ENCODE measurements around the gene PRMT7.

The PRMT7 gene

DNA sequence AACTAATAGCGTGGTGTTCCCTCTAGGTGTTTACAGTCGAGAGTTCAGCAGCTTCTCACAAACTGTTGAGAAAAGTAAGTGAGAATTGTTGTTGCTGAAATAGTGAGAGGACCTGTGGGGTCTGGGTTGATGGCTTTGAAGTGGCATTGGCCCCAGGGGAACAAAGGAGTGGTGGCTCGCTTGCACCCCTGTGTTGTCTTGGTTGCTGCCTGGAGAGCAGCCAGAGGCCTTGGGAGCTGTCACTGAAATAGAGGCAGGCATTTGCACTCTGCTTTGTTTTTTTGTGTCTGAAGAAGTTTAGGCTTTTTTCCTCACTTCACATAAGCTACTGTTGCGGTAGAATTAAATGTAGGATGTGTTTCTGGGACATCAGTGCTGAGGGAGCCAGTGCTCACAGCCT lies 36.8 kb downstream of the PRMT7 start:
- DNase-seq (ENCODE audit: low read depth) = no peak

- no peak for DNase-seq (ENCODE audit: low read depth)
Measured at GRCh38 chr16:68348639-68349445, 38.0 kb downstream of the PRMT7 start.

GRCh38 chr16:68349838-68350410 lies 39.1 kb downstream of the PRMT7 start:
- no peak for DNase-seq (ENCODE audit: low read depth)

GRCh38 chr16:68350813-68351350 lies 40.1 kb downstream of the PRMT7 start:
- DNase-seq (ENCODE audit: low read depth) = no peak

DNA sequence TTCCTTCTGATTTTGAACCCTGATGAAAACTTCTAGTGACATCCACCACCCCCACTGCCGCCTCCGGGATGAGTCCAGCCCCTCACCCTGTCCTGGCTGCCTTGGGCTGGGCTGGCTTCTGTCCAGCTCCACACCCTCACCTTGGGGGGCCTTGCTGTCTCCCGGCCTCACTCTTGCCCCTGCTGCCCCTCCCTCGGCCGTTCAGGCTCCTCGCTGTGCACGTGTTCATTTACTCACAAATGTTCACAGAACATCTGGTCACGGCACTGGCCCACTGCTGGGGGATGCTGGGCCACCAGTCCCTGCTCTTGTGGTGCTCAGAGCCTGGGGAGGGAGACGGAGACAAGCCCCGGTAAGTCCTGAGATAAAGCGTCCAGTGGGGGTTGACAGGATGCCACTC lies 40.6 kb downstream of the PRMT7 start:
- DNase-seq (ENCODE audit: low read depth) = no peak

DNA sequence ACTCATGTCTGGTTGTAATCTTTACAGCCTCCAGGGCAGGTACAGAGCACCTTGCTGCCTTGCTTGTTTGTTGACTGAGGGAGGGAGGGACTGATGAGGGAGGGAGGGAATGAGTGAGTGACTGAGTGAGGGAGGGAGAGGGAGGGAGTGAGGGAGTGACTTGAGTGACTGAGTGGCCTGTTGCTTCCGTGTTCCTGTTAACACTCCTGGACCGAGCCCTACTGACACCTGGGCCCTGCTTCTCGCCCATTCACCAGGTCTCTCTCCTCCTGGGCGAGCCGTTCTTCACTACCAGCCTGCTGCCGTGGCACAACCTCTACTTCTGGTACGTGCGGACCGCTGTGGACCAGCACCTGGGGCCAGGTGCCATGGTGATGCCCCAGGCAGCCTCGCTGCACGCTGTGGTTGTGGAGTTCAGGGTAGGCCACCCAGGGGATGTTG lies 41.2 kb downstream of the PRMT7 start:
- DNase-seq (ENCODE audit: low read depth) = no peak

DNA sequence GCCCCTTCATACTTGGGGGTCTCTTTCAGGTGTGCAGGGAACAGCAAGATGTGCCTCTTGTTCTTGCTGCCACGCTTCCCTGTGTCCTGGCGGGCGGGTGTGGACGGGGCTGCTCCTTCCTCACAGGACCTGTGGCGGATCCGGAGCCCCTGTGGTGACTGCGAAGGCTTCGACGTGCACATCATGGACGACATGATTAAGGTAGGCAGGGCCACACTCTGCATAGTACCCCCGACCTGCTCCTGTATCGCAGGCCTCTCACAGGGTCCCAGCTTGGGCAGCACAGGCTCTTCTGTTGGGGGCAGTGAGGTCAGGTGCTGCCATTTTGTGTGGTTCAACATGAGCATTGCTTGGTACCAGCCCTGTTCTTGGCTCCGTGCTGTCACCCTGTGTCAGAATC lies 42.5 kb downstream of the PRMT7 start:
- no peak for DNase-seq (ENCODE audit: low read depth)

- no peak for DNase-seq (ENCODE audit: low read depth)
Measured at GRCh38 chr16:68354816-68355215, 44.0 kb downstream of the PRMT7 start.

DNA sequence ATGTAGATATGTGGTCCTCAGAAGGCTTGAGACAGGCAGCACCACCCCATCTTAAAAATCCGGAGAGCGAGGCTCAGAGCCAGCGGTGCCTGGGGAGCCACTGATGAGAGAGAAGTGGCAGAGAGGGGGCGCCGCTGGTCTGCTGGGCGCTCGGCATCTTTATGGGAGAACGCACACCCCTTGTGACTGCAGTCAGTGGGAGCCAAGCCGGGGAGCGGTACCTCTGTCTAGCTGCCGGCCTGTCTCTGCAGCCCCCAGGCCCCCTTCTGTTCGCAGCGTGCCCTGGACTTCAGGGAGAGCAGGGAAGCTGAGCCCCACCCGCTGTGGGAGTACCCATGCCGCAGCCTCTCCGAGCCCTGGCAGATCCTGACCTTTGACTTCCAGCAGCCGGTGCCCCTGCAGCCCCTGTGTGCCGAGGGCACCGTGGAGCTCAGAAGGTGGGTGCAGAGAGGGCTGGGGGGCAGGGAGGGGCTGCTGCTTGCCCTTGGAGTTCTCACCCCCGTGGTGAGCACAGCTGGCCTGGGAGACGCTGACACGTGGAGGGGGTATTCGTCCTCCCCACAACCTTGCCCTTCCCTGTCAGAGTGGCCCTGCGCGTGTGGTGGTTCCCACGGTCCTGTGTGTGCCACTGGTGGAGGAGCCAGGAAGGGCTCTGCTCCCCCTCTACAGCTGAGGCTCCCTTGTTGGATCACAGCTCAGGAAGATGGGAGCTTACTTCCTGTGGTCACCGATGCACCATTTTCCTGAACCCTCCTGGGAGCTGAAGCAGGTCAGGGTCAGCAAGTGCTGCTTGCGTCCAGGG lies 44.8 kb downstream of the PRMT7 start:
- no peak for DNase-seq (ENCODE audit: low read depth)

GRCh38 chr16:68356249-68356918 lies 45.6 kb downstream of the PRMT7 start:
- DNase-seq (ENCODE audit: low read depth) = no peak

GRCh38 chr16:68356919-68357286 lies 46.1 kb downstream of the PRMT7 start:
- no peak for DNase-seq (ENCODE audit: low read depth)

DNA sequence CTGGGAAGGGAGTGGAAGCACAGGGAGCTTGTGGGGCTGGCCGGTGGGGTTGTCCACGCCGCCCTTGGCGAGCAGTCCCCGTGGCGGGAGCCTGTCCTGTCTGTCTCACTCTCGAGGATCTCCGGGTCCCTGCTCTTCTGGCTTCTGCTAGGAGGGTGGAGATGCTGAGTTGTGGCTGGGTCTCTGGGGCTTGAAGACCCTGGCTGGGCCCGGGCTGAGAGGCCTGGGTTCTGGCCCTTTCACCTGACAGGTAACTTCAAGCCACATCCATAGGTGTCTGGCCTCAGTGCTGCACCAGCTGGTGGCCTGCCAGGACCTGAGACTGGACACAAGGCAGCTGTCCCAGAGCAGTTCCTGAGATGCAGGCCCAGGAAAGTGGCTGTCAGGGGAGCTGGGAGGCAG lies 46.7 kb downstream of the PRMT7 start:
- no peak for DNase-seq (ENCODE audit: low read depth)

DNA sequence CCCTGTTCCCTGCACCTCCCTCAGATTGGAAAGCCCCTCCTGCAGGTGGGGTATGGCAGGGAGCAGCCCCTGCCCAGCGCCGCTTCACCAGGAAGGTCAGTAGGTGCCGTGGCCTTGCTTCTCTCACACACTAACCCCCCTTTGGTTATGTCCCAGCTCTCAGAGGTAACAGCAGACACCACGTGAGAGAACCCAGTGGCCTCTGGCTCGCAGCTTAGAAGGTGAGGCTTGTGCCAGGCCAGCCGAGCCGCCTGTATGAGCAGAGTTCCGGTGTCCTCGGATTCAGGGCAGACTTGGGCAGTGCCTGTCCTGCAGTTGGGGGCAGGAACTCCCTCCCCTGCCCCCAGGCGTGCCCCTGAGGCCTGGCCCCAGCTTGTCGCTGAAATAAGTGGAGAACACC lies 47.1 kb downstream of the PRMT7 start:
- DNase-seq (ENCODE audit: low read depth) = no peak

DNA sequence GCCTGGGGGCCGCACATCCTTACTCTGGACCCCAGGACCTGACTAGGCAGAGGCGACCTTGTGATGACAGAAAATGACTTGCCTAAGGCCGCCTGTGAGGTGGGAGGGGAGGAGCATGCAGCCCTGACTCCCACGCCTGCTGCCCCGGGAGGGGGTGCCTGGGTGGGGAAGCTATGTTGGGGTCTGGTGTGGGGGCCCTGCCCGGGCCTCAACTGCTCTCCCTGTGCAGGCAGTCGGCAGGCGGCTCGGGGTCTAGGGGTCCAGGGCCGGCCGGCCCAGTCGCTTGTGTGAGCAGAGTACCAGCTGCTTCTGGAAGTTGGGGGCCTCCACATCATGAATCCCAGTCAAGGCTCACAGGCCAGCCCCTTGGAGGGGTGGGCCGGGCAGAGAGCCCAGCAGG lies 48.1 kb downstream of the PRMT7 start:
- no peak for DNase-seq (ENCODE audit: low read depth)

GRCh38 chr16:68359398-68360191 lies 48.8 kb downstream of the PRMT7 start:
- DNase-seq (ENCODE audit: low read depth) = no peak

- DNase-seq (ENCODE audit: low read depth) = no peak
Measured at GRCh38 chr16:68360547-68360946, 49.7 kb downstream of the PRMT7 start.

GRCh38 chr16:68360956-68361355 lies 50.1 kb downstream of the PRMT7 start:
- DNase-seq (ENCODE audit: low read depth) = no peak

- no peak for DNase-seq (ENCODE audit: low read depth)
Measured at GRCh38 chr16:68361485-68361884, 50.7 kb downstream of the PRMT7 start.

GRCh38 chr16:68362262-68362913 lies 51.6 kb downstream of the PRMT7 start:
- DNase-seq (ENCODE audit: low read depth) = no peak

DNA sequence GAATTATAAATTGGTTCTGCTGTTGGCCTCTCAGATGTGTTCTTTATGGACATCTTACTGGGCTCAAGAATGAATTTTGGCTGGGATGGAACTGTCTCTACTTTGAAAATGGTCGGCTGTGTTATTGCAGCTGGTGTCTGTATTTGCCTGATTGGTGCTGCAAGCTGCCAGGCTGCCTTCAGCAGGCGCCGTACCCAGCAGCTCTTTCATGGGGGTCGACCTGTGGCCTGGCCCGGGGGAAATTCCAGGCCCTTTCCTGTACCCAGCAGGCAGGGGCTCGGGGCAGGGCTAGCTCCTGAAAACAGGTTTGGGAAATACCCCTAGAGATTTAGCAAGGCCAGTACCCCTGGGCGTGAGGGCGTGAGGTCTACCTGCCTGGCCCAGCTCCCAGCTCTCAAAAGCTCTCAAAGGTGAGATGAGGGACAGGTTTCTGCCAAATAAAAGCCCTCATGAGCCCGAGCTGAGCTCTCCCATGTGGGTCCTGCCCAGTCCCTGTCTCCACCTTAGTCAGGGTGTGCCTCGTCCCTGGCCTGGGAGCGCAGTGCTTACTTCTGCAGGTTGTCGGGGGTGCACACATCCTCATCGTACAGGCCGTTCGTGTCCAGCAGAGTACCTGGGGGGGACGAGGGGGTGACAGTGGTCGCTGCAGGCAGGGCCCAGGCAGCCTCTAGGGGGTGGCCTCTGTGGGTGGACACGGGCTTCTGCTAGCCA lies 52.3 kb downstream of the PRMT7 start:
- DNase-seq (ENCODE audit: low read depth) = no peak
